Chondrocyte (in vitro differentiated cells): ENCODE measurements around the gene CNOT4. TPM values are rescaled to one million over a fixed set of nuclear protein-coding genes. Genes with fewer than 3 reads are reported as not detected.

Experiments
- DNase-seq: peaks from one replicate; pipeline ENCODE4 v3.0.0; 2021; ENCODE audit warnings: mixed read lengths, low spot score
- H3K27ac Mint-ChIP-seq: one replicate; pipeline ENCODE4 v1.8.0; 2021; ENCODE audit warnings: mild to moderate bottlenecking, moderate library complexity, mixed read lengths; ENCODE audit not compliant: unreplicated experiment
- H3K27me3 Mint-ChIP-seq: 2 replicates; pipeline ENCODE4 v1.8.0; 2021; ENCODE audit warnings: low read depth, mixed read lengths
- H3K36me3 Mint-ChIP-seq: 2 replicates; pipeline ENCODE4 v1.8.0; 2021; ENCODE audit warnings: low read depth, mixed read lengths
- H3K4me1 Mint-ChIP-seq: 2 replicates; pipeline ENCODE4 v1.8.0; 2021; ENCODE audit warnings: low read depth, mild to moderate bottlenecking, mixed read lengths
- H3K4me3 Mint-ChIP-seq: one replicate; pipeline ENCODE4 v1.8.0; 2021; ENCODE audit warnings: mild to moderate bottlenecking, moderate library complexity, mixed read lengths; ENCODE audit not compliant: unreplicated experiment
- H3K9me3 Mint-ChIP-seq: 2 replicates; pipeline ENCODE4 v1.8.0; 2021; ENCODE audit warnings: low read depth, mixed read lengths
- CTCF ChIP-seq: fragments of 200-600 bp; sonication (generic); IDR thresholded peaks from 2 replicates; pipeline ENCODE4 v1.5.0; 2021; ENCODE audit warnings: antibody characterized with exemption, mild to moderate bottlenecking, moderate library complexity
- total RNA-seq: library from RNA; stranded (reverse); gene quantifications from 3 replicates; pipeline ENCODE4 v1.2.1, GENCODE V29; 2021

The CNOT4 gene
- total RNA-seq, 1 donor from 2014 or later = 17.8 TPM

GRCh38 chr7:135537905-135538304 lies 28.0 kb upstream of the CNOT4 start:
- no peak overlapping the region for H3K27ac Mint-ChIP-seq
- TF ChIP-seq CTCF = no peak
- peaks cover 3% of the 10 kb centered on the region for H3K27me3 Mint-ChIP-seq
- no peaks in the 10 kb centered on the region for H3K36me3 Mint-ChIP-seq
- no peak overlapping the region for H3K4me3 Mint-ChIP-seq
- H3K4me1 Mint-ChIP-seq = no peaks in the 10 kb centered on the region
- no peaks in the 10 kb centered on the region for H3K9me3 Mint-ChIP-seq
- DNase-seq = no peak

GRCh38 chr7:135537453-135537852 lies 27.6 kb upstream of the CNOT4 start:
- TF ChIP-seq CTCF = no peak
- no peaks in the 10 kb centered on the region for H3K9me3 Mint-ChIP-seq
- H3K27ac Mint-ChIP-seq = no peak overlapping the region
- no peaks in the 10 kb centered on the region for H3K4me1 Mint-ChIP-seq
- H3K36me3 Mint-ChIP-seq = no peaks in the 10 kb centered on the region
- peaks cover 3% of the 10 kb centered on the region for H3K27me3 Mint-ChIP-seq
- DNase-seq = no peak
- no peak overlapping the region for H3K4me3 Mint-ChIP-seq

GRCh38 chr7:135536150-135536549 lies 26.2 kb upstream of the CNOT4 start:
- H3K9me3 Mint-ChIP-seq = no peaks in the 10 kb centered on the region
- H3K36me3 Mint-ChIP-seq = no peaks in the 10 kb centered on the region
- TF ChIP-seq CTCF = no peak
- no peak for DNase-seq
- peaks cover 2% of the 10 kb centered on the region for H3K27me3 Mint-ChIP-seq
- H3K4me1 Mint-ChIP-seq = no peaks in the 10 kb centered on the region
- no peak overlapping the region for H3K4me3 Mint-ChIP-seq
- no peak overlapping the region for H3K27ac Mint-ChIP-seq

- H3K4me1 Mint-ChIP-seq = no peaks in the 10 kb centered on the region
- no peak for DNase-seq
- H3K27ac Mint-ChIP-seq = no peak overlapping the region
- no peak overlapping the region for H3K4me3 Mint-ChIP-seq
- TF ChIP-seq CTCF = no peak
- peaks cover 6% of the 10 kb centered on the region for H3K9me3 Mint-ChIP-seq
- peaks cover 2% of the 10 kb centered on the region for H3K36me3 Mint-ChIP-seq
- peaks cover 12% of the 10 kb centered on the region for H3K27me3 Mint-ChIP-seq
These were observed 17.1 kb upstream of the CNOT4 start for GRCh38 chr7:135527025-135527424.

- H3K4me1 Mint-ChIP-seq = no peaks in the 10 kb centered on the region
- H3K4me3 Mint-ChIP-seq = no peak overlapping the region
- peaks cover 6% of the 10 kb centered on the region for H3K9me3 Mint-ChIP-seq
- no peak for TF ChIP-seq CTCF
- H3K36me3 Mint-ChIP-seq = peaks cover 2% of the 10 kb centered on the region
- no peak for DNase-seq
- no peak overlapping the region for H3K27ac Mint-ChIP-seq
- H3K27me3 Mint-ChIP-seq = peaks cover 9% of the 10 kb centered on the region
These were observed 15.5 kb upstream of the CNOT4 start for GRCh38 chr7:135525426-135525825.
